ENCODE data around the gene EEF1AKMT1. TPM values are rescaled to one million over a fixed set of nuclear protein-coding genes. Genes with fewer than 3 reads are reported as not detected.

The EEF1AKMT1 gene
- total RNA-seq, 1 experiment from 2014 or later, result 9.8 TPM

DNA sequence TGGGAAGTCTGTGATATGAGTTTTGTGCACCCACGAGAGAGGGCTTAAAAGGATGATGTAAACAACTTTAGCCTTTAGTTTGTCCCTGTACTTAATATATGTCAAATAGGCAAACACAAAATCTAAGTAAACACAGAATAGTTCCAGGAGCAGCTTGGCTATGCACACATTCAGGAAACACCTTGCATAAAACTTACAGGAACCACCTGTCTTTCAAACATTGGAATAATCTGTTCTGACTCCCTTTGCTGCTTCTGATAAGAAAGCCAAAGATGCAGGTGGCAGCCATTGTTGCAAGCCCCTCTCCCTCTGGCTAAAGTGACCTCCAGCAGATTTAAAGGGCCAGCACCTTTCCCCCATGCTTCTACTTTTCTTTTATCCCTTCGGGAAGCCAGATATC is 4.7 kb downstream of the EEF1AKMT1 start:
- POLR2A ChIA-PET, result no interaction called here
- ATAC-seq, result no peak
- BruUV-seq (replicated peaks), result no TSS peak
- H4K20me1 ChIP-seq (ENCODE audit: insufficient read depth), result no peaks in the 10 kb centered on the region
- H3K36me3 ChIP-seq (ENCODE audit: control insufficient read depth in 1 of 2, insufficient read depth in 2 of 2, low read length in 2 of 2), result 0 out of 4 replicates have a peak, but pooled peaks cover 0 to 4% of the 10 kb centered on the region in 2 experiments
- H3K27me3 ChIP-seq (ENCODE audit: insufficient read depth, low read length), result no peaks in the 10 kb centered on the region
- H3K9ac ChIP-seq (ENCODE audit: low read length), result no peak overlapping the region
- H3K4me3 ChIP-seq (replicated peaks in 1 of 2; ENCODE audit: low read depth in 1 of 2, low read length in 2 of 2), result no peak overlapping the region
- H3K9me2 ChIP-seq (ENCODE audit: insufficient read depth), result no peaks in the 10 kb centered on the region
- H3K9me3 ChIP-seq (ENCODE audit: control insufficient read depth in 1 of 2, insufficient read depth in 1 of 2, low read depth in 1 of 2, low read length in 2 of 2), result 0 out of 4 replicates have a peak, but pooled peaks cover 0 to 4% of the 10 kb centered on the region in 2 experiments
- no peak for DNase-seq (ENCODE audit: low read depth, low spot score)
- no peak for TF ChIP-seq ZFX (IDR thresholded peaks at IDR 0.05)
- no peak for TF ChIP-seq POLR2A (IDR thresholded peaks at IDR 0.05; ENCODE audit: borderline replicate concordance, extremely low read depth, insufficient read depth, insufficient read length)
- no peak for TF ChIP-seq TCF7L2 (IDR thresholded peaks at IDR 0.05; ENCODE audit: borderline replicate concordance, extremely low read depth, insufficient read depth, insufficient read length)
- no peak for TF ChIP-seq RAD21 (IDR thresholded peaks at IDR 0.05; ENCODE audit: low read depth)
- TF ChIP-seq SRF (IDR thresholded peaks at IDR 0.05; ENCODE audit: low read depth), result no peak
- TF ChIP-seq YY1 (IDR thresholded peaks at IDR 0.05; ENCODE audit: extremely low read depth, insufficient replicate concordance, low read depth, low read length), result no peak
- no peak for TF ChIP-seq SP1 (IDR thresholded peaks at IDR 0.05; ENCODE audit: low read depth)
- TF ChIP-seq, protein P1, sequence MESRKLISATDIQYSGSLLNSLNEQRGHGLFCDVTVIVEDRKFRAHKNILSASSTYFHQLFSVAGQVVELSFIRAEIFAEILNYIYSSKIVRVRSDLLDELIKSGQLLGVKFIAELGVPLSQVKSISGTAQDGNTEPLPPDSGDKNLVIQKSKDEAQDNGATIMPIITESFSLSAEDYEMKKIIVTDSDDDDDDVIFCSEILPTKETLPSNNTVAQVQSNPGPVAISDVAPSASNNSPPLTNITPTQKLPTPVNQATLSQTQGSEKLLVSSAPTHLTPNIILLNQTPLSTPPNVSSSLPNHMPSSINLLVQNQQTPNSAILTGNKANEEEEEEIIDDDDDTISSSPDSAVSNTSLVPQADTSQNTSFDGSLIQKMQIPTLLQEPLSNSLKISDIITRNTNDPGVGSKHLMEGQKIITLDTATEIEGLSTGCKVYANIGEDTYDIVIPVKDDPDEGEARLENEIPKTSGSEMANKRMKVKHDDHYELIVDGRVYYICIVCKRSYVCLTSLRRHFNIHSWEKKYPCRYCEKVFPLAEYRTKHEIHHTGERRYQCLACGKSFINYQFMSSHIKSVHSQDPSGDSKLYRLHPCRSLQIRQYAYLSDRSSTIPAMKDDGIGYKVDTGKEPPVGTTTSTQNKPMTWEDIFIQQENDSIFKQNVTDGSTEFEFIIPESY (IDR thresholded peaks at IDR 0.05; ENCODE audit: extremely low read depth, insufficient replicate concordance, low read length), result no peak
- TF ChIP-seq MAX (IDR thresholded peaks at IDR 0.05), result no peak
- TF ChIP-seq CTCF (IDR thresholded peaks at IDR 0.05 in 2 of 3, conservative IDR thresholded peaks at IDR 0.05 in 1 of 3; ENCODE audit: borderline replicate concordance in 1 of 3, insufficient read depth in 1 of 3, low read depth in 2 of 3, low read length in 2 of 3), result no peak
- TF ChIP-seq EGR1 (IDR thresholded peaks at IDR 0.05; ENCODE audit: low read depth), result no peak
- TF ChIP-seq JUND (IDR thresholded peaks at IDR 0.05), result no peak
- TF ChIP-seq SIN3A (IDR thresholded peaks at IDR 0.05; ENCODE audit: low read depth), result no peak
- no peak overlapping the region for H3K27ac ChIP-seq (ENCODE audit: low read depth, low read length)
- H3K4me1 ChIP-seq (ENCODE audit: control insufficient read depth in 1 of 2, insufficient read depth in 2 of 2, low read length in 2 of 2), result peaks cover 8 to 9% of the 10 kb centered on the region in 2 experiments; a peak in 3 of 4 replicates
- H3K79me2 ChIP-seq (ENCODE audit: insufficient read depth, low read length), result peaks cover 25% of the 10 kb centered on the region
- CTCF ChIA-PET, result no interaction called here
- RAD21 ChIA-PET (ENCODE audit: low non-redundant PET in 1 of 2, low total read pairs in 2 of 2, uncharacterized antibody in 2 of 2, unreplicated experiment in 2 of 2), result no interaction called here
- intact Hi-C loops (cut with micrococcal nuclease), result no loop called here
- H2AFZ ChIP-seq (ENCODE audit: low read depth, low read length, poor library complexity, severe bottlenecking), result no peak overlapping the region
- no peak overlapping the region for H3K4me2 ChIP-seq (ENCODE audit: low read length)
